LNCaP clone FGC (cell line): Measurements from ENCODE around the gene CYP27C1.
"Not testable (repeated sequence)": the region's sequence is repeated elsewhere in the genome, so short reads cannot be mapped to it uniquely, and the experiment has no call there.

Experiments used
- DNase-seq: peaks from one replicate; pipeline ENCODE4 v3.0.0-alpha.2; 2011; ENCODE audit warnings: low read depth
- H3K4me3 ChIP-seq: 2 replicates; pipeline ENCODE4 v1.5.1; 2011; ENCODE audit warnings: mild to moderate bottlenecking, low read depth, low read length, control low read depth
- CTCF ChIP-seq: IDR thresholded peaks from 2 replicates; pipeline ENCODE4 v1.5.1; 2012; ENCODE audit warnings: mild to moderate bottlenecking; ENCODE audit not compliant: control insufficient read depth, insufficient read depth; ENCODE audit errors: extremely low read depth

The CYP27C1 gene

GRCh38 chr2:127255146-127255545 is 35.0 kb upstream of the CYP27C1 start:
- no peak for DNase-seq
- no peak for TF ChIP-seq CTCF
- H3K4me3 ChIP-seq = no peak overlapping the region

DNA sequence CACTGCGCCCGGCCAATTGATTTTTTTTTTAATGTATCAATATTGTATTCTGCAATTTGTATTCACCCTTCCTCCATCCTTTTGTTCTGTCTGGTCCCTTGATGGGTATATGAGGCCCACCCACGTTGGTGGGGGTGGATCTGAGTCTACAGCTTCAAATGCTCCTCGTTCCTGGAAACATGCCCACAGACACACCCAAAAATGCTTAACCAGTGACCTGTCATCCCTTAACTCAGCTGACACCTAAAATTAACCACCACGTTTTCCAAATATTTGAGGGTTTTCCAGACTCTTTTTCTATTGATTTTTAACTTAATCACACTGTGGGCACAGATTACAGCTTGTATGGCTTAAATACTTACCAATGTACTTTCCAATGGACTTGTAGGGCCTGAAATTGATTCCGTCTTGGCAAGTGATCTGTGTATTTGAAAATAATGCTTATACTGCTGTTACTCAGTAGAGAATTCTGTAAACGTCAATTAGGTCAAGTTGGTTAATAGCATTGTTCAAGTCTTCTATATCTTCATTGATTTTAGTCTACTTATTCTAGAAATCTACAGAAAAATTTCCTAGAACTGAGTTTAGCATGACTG is 34.4 kb upstream of the CYP27C1 start:
- TF ChIP-seq CTCF = no peak
- H3K4me3 ChIP-seq = no peak overlapping the region
- DNase-seq = no peak

DNA sequence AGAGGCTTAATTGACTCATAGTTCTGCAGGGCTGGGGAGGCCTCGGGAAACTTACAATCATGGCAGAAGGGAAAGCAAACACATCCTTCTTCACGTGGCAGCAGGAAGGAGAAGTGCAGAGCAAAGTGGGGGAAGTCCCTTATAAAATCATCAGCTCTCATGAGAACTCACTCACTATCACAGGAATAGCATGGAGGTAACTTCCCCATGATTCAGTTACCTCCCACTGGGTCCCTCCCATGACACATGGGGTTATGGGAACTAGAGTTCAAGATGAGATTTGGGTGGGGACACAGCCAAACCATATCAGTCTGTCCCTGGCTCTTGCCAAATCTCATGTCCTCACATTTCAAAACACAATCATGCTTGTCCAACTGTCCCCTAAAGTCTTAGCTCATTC is 21.1 kb upstream of the CYP27C1 start:
- not testable (repeated sequence) for H3K4me3 ChIP-seq, DNase-seq

GRCh38 chr2:127239395-127239794 is 19.3 kb upstream of the CYP27C1 start:
- no peak for TF ChIP-seq CTCF
- no peak overlapping the region for H3K4me3 ChIP-seq
- no peak for DNase-seq

DNA sequence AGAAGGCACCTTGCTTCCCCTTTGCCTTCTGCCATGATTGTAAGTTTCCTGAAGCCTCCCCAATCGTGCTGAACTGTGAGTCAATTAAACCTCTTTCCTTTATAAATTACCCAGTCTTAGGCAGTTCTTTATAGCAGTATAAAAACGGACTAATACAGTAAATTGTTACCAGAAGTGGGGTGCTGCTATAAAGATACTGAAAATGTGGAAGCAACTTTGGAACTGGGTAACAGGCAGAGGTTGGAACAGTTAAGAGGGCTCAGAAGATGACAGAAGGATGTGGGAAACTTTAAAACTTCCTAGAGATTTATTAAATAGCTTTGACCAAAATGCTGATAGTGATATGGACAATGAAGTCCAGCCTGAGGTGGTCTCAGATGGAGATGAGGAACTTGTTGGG is 17.7 kb upstream of the CYP27C1 start:
- not testable (repeated sequence) for H3K4me3 ChIP-seq, DNase-seq

DNA sequence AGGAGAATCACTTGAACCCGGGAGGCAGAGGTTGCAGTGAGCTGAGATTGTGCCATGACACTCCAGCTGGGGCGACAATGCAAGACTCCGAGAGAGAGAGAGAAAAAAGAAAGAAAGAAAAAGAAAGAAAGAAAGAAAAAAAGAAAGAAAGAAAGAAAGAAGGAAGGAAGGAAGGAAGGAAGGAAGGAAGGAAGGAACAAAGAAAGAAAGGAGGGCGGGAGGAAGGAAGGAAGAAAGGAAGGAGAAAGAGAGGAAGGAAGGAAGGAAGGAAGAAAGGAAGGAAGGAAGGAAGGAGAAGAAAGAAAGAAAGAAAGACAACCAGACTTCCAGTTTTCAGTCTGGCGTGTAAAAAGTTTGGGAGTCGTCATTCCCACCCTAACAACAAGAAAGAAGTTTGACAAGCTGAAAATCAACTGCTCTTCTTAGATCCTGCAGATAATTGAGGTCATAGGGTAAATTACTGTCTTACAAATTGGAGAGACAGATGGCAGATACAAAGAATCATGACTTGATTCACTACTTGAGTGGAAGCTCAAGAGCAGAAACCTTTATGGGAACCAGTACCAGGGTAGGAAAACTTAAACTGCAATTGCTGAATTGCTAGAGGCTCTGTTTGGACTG is 15.1 kb upstream of the CYP27C1 start:
- TF ChIP-seq CTCF = no peak
- H3K4me3 ChIP-seq = no peak overlapping the region
- DNase-seq = no peak

GRCh38 chr2:127233710-127234109 is 13.6 kb upstream of the CYP27C1 start:
- DNase-seq = no peak
- TF ChIP-seq CTCF = no peak
- no peak overlapping the region for H3K4me3 ChIP-seq

DNA sequence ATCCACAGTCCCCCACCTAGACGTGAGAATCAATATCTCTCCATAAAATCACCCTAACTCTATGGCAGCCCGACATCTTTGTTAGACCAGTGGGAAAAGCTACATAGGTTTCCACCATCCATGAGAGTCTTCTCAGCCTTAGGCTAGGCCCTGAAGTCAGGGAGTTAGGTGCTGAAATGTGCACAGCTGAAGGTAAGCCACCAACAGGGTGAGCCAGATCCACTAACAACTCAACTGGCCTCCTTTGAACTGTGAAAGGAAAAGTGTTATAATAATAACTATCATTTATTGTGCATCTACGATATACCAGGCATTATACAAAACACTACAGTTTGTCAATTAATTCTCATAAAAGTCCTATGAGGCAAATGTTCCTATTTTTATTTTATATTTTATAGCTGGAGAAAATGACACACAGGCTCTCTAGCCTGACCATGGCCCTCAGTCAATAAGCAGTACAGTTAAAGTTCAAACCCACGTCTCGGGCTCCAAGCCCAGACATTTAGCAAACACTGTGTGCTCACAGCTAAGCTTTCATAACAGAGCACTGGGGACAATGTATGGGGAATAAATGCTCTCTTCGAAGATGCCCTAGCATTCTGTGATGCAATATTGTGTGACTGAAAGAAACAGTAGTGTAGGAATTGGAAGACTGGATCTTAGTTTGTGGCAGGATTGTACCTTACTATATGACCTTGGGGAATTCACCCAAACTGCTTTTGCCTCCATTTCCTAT is 11.2 kb upstream of the CYP27C1 start:
- DNase-seq = peak; percentile 38
- H3K4me3 ChIP-seq = no peak overlapping the region
- no peak for TF ChIP-seq CTCF
